Ureter (tissue), 1 donor: ENCODE results near the gene MED15. TPM values are rescaled to one million over a fixed set of nuclear protein-coding genes. Genes with fewer than 3 reads are reported as not detected.
"Not testable (repeated sequence)": the region's sequence is repeated elsewhere in the genome, so short reads cannot be mapped to it uniquely, and the experiment has no call there.

Experiments used
- DNase-seq: peaks from one replicate; pipeline ENCODE4 v3.0.0-alpha.2; 2020; ENCODE audit warnings: low spot score
- total RNA-seq: library from RNA; stranded (reverse); gene quantifications from one replicate; pipeline ENCODE4 v1.2.4, GENCODE V29; 2023
- donor health status: DM: yes; HTN: yes; CAD: no.

Gene MED15
- total RNA-seq, 1 donor from 2014 or later: 119 TPM

GRCh38 chr22:20600137-20600673 is 92.8 kb downstream of the MED15 start:
- DNase-seq: no peak

GRCh38 chr22:20601308-20601707 is 93.9 kb downstream of the MED15 start:
- no peak for DNase-seq

GRCh38 chr22:20602609-20603164 is 95.3 kb downstream of the MED15 start:
- no peak for DNase-seq

GRCh38 chr22:20604092-20604747 is 96.8 kb downstream of the MED15 start:
- DNase-seq: no peak

- no peak for DNase-seq
Observed at GRCh38 chr22:20604776-20605221, 97.4 kb downstream of the MED15 start.

GRCh38 chr22:20605328-20605727 is 97.9 kb downstream of the MED15 start:
- DNase-seq: no peak

- DNase-seq: peak; percentile 84
Observed at GRCh38 chr22:20606041-20606783, 98.8 kb downstream of the MED15 start.

GRCh38 chr22:20606784-20607128 is 99.3 kb downstream of the MED15 start:
- no peak for DNase-seq

GRCh38 chr22:20607157-20607907 is 99.9 kb downstream of the MED15 start:
- no peak for DNase-seq

GRCh38 chr22:20610243-20610686 is 102.9 kb downstream of the MED15 start:
- no peak for DNase-seq

- DNase-seq: no peak
Observed at GRCh38 chr22:20610757-20611156, 103.3 kb downstream of the MED15 start.

- no peak for DNase-seq
Observed at GRCh38 chr22:20611418-20611817, 104.0 kb downstream of the MED15 start.

GRCh38 chr22:20613301-20613700 is 105.9 kb downstream of the MED15 start:
- no peak for DNase-seq

- no peak for DNase-seq
Observed at GRCh38 chr22:20615021-20615420, 107.6 kb downstream of the MED15 start.

GRCh38 chr22:20615533-20616450 is 108.4 kb downstream of the MED15 start:
- DNase-seq: no peak

GRCh38 chr22:20616451-20617043 is 109.1 kb downstream of the MED15 start:
- no peak for DNase-seq

GRCh38 chr22:20618488-20618887 is 111.1 kb downstream of the MED15 start:
- no peak for DNase-seq

GRCh38 chr22:20619045-20619892 is 111.9 kb downstream of the MED15 start:
- no peak for DNase-seq

GRCh38 chr22:20619893-20620194 is 112.4 kb downstream of the MED15 start:
- not testable (repeated sequence) for DNase-seq

- no peak for DNase-seq
Observed at GRCh38 chr22:20621162-20621561, 113.8 kb downstream of the MED15 start.
